ENCODE measurements around the gene IL1R2.
"Not testable (repeated sequence)": the region's sequence is repeated elsewhere in the genome, so short reads cannot be mapped to it uniquely, and the experiment has no call there.

IL1R2 gene

DNA sequence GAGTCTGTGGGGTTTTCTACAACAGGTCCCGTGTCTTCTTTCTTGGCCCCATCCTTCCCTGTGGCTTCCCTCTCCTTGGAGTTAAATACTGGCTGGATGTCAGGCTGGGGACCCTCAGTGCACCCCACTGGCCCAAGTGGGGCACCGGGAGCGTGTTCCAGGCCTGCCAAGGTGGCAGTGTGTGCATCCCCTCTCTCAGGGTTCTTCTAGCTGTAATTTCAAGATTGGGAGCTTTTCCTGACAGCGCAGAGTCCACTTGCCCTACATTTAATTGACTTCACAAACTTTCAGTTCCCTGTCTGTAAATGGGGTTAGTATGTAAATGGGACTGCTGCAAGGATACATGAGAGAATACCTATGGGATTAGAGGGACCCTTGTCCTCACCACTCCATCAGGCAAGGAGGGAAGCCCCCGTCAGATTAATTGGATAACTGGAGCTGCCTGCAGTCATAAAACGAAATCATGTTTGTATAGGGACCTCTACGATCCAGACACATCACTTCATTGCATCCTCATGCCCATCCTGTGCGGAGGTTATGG lies 66.6 kb downstream of the IL1R2 start:
- H3K4me3 ChIP-seq (ENCODE audit: low read depth, low read length) = no peak overlapping the region

DNA sequence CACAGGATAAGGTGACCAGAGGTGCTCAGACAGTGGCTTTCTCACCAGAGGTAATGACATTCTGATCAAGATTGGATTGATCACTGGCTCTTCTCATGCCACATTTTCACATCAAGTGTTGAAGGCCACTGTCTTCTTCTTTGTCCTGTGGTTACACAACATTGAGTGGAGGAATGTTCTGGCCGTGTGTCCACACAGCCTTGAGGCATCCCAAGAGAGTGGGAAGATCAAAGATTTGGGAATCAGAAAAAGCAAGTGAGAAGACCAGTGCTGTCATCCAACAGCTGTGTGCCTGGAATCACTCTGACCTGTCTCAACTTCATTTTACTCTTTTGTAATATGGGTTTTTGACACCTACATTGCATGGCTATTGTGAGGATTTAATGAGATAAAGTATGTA lies 67.4 kb downstream of the IL1R2 start:
- no peak overlapping the region for H3K4me3 ChIP-seq (ENCODE audit: low read depth, low read length)

DNA sequence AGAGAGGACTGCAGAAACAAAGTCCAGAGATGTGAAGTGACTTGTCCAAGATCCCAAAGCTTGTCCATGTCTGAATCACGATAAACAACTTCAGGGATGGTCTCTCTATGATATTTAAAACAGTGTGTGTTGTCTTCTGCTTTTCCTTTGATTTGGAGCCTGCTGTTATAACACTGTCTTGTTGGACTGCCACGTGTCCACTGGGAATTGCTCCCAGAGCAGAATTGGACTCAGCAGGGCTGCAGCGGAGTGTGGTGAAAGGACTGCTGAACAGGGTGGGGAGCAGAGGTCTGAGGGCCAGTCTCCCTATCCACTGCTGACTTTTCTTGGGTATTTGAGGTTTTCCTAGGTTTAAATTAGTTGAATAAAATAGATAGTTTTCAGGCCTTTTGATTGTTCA lies 68.3 kb downstream of the IL1R2 start:
- no peak overlapping the region for H3K4me3 ChIP-seq (ENCODE audit: low read depth, low read length)

DNA sequence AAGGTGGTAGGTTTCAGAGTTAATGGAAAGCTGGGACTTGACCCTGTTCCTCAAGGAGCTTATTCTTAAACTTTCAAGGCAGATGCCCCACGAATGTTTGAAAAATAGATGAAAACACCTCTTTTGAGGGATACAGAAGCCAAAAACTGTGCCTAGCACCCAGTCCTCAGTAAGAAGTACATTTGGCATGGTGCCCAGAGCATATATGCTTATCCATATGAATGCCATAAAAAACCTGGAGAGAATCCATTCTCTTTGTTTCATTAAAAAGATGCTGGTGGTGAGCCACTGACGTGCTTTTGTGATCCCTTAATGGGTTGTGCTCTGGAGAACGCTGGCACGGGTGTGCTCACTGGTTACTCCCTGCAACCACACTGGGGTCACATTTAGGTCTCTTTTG lies 69.0 kb downstream of the IL1R2 start:
- no peak overlapping the region for H3K4me3 ChIP-seq (ENCODE audit: low read depth, low read length)

DNA sequence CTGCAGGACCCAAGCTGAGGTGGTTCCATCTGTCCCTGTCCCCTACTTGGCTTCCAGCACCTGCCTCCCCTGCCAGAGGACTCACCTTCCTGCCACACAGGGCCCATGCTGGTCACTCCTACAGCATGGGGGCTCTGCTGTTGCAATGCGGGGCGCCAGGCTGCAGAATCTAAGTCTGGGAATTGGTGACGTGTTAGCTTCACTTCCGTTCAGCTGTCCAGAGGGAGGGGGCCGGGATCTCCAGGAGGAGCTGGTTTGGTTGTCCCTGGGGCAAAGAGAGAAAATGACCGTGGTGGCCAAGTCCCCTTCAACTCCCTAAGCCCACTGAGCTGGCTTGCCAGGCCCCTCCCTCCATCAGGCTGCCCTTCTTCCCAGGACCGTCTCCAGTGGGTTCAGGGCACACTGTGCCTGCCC lies 69.5 kb downstream of the IL1R2 start:
- H3K4me3 ChIP-seq (ENCODE audit: low read depth, low read length) = no peak overlapping the region

DNA sequence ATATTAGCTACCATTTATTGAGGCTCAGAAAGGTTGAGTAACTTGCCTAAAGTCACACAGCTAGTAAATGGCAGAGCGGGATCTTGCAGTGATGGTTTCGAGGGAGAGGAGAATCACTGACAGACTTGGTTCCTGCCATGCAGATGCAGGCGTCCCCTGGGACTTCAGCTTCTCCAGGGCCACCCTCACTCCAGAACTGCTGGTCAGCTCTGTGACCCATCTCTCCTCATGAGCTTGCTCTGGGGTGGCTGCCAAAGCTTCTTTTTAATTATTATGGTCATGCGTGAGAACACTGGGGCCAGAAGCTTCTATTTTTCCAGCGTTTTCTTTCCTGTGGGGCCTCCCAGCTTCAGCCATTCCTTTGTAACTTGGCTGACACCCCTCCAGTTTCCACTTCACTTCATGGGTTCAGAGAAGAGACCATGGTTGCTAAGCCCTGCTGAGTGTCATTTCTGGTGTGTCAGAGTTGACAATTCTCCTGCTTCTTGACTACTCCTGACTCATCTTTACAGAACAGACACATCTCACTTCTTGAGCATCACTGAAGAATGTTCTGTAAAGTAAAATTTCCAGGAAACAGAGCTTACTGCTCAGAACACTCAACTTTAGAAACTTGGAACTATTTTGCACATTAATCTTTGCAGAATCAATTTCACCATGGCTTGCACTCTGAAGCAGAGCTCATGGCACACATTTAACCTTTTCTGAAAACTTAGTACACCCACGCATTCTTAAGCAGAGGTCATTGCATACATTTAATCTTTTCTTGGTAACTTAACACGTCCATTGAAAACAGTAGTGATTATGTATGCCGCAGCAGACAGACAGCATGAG lies 70.4 kb downstream of the IL1R2 start:
- no peak overlapping the region for H3K4me3 ChIP-seq (ENCODE audit: low read depth, low read length)

DNA sequence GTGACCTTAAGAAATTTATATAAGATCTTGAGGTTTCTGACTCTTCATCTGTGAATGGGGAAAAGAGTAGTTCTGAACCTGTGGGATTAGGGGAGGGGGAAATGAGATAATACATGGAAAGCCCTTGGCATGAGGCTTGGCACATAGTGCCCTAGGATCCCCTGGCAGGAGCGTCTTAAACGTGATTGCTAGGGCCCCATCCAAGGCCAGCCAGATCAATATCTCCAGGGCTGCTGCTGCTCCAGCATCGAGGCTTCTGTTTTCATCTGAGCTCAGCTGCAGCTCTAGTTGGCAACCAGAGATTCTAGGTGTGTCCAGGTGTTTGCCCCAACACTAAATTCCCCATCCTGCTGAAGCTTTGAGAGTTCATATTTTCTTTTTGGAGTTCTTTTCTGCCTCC lies 71.0 kb downstream of the IL1R2 start:
- no peak overlapping the region for H3K4me3 ChIP-seq (ENCODE audit: low read depth, low read length)

DNA sequence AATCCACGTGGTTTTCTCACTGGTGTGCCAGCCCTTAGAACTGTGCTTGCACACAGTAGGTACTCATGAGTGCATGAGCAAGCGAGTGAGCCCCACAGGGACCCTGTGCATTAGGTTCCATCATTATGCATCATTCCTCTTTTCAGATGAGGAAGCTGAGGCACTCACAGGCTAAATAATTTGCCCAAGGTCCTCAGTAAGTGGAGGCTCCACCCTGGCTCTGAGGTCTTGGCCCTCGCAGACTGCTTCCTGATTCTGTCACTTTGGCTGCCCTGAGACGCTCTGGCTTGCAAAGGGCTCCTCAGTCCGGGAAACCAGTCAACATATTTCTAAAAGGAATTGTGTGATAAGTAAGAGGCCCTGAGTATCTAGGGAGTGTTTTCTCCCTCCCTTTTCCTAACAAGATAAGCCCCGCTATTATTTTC lies 71.7 kb downstream of the IL1R2 start:
- no peak overlapping the region for H3K4me3 ChIP-seq (ENCODE audit: low read depth, low read length)

DNA sequence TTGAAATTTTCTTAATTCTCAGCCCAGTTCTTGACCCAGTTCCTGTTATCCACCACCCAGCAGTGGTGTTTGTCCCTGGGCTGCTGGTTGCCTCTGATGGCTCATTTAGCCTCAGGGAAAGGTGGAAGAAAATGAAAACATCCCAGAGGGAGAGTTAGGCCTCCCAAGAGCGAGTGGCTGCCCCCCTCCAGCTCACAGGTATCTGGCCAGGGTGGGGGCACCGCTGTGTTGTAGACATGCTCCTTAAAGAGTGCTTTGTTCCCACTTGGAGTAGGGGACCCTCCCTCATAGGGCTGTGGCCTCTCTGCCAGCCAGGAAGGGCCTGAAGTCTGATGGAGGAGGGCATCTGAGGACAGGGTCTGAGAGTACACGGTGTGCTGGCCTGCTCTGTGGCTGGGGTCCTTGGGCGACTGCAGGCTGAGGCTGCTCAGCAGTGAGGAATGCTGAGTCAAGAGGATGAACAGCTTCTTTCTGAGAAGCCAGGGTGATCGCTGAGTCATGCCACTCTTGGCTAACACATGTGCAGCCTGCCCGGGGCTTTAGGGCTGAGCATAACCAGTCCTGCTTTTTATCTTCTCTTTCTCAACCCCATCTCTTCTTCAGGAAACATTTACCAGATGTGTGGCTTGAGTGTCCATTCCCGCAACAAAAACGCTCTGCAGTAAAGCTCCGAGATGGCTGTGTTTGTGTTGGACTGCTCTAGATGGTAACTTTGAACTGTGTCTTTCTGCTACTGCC lies 72.3 kb downstream of the IL1R2 start:
- no peak overlapping the region for H3K4me3 ChIP-seq (ENCODE audit: low read depth, low read length)

DNA sequence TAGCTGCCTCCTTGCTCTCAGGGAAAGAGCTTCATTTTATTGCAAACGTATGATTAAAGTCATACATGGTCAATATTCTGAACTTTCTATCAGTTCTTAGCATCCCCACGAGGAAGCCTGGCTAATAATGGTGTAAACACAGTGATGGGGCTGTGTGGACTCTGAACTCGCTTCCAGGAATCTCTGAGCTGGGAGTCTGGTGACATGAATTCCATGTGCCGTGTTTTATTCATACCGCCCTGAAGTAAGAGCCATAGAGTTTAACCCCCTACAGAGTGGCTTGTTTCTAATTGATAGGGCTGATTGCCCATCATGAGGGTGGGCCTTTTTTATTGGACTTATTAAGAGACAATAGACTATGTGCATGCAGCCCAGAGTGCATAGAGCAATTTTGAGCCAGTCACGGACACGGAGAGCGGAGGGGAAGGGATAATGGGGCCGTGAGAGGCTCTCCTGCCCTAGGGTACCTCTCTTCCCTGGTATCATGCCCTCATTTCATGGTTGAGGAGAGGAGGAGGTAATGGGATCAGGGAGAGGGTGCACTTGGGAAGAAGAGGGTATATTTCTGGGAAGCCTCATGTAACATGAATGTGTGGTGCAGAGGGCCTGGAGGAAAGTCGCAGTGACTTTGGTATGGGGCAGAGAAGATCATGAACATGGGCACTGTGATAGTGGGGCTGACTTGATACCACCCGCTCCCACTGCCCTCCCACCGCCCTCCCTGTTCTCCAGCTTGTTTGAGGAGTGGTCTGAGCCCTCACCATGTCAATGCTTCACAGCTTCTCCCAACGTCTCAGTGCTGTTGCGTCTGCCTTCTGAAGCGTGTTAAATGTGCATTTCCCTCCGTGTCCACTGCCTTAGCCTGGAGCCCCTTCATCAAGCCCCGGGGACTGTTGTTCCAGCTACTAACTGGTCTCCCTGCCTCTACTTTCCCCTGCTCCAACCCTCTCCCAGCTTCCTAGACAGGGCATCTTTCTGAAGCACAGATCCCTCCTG lies 73.2 kb downstream of the IL1R2 start:
- no peak overlapping the region for H3K4me3 ChIP-seq (ENCODE audit: low read depth, low read length)

DNA sequence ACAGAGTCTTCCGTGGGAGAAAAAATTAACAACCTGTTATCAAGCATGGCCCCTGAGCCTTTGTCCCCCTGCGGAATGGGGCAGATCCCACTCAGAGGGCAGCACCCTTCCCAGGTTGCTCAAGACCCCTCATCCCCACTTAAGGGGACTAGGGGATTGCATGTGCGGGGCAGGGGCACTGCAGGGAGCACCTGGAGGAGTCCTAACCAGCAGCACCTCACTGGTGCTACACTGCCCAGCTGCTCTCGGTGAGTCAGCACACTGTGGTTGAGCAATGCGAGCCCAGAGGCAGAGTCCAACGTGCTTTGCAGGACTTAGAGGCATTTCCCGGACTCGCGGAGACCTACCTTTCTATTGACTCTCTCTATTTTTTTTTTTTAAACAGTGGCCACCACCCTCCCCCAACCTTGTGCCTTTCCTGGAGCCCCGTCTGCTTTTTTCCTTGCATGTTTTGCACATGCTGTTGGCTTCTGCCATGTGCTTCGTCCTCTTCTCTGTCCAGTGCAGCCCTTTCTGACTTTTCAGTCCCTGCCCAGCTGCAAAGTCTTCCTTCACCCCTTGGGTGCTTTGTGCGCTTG lies 74.0 kb downstream of the IL1R2 start:
- H3K4me3 ChIP-seq (ENCODE audit: low read depth, low read length) = no peak overlapping the region

DNA sequence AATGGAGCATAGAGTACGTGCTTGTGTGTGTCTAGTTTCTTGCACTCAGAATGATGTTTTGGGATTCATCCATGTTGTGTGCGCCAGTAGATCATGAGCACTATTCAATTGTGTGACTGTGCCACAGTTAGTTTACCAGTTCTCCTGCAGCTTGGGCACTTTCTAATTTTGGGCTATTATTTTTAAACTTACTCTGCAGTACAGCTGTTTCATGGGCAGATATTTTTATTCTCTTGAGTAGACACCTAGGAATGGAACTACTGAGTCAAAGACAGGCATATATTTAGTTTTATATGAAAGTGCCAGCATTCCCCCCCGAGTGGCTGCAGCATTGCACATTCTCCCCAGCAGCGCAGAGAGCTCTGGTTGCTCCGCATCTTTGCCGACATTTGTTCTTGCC lies 74.8 kb downstream of the IL1R2 start:
- no peak overlapping the region for H3K4me3 ChIP-seq (ENCODE audit: low read depth, low read length)

DNA sequence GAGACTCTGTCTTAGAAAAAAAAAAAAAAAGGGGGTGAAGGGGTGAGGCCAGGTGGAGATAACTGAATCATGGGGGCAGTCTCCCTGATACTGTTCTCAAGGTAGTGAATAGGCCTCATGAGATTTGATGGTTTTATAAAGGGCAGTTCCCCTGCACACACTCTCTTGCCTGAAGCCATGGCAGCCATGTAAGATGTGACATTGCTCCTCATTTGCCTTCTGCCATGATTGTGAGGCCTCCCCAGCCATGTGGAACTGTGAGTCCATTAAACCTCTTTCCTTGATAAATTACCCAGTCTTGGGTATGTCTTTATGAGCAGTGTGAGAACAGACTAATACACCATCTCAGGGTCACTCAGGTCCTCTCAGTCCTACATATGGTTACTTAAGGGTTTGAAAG lies 76.4 kb downstream of the IL1R2 start:
- H3K4me3 ChIP-seq (ENCODE audit: low read depth, low read length) = not testable (repeated sequence)

DNA sequence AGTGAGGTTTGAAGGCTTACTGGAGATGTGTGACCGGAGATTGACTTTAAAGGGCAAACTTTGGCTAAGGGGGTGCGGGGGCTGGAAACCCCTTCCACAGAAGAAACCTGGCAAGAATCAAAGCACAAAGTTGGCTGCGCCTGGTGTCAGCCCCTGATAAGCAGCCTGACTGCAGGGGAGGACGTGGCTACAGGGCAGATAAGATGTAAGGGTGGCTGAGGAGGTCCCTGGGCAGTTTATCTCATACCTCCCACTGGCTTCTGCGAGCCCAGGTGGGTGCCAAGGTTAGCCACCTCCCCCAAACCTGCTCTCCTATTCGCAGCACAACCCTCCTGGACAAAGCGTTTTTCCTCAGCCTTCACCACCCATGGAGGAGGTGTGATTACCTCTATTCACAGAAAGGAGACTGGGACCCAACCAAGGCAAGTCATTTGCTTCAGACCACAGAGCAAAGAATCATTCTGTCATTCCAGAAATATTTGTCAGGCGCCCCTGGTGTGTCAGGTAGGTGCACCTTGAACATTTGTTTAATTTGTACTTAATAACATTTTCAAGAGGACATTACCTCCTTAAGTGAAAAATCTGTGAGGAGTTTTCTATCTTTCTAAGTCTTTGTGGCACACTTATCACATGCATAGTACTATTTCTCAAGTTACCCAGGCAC lies 77.7 kb downstream of the IL1R2 start:
- no peak overlapping the region for H3K4me3 ChIP-seq (ENCODE audit: low read depth, low read length)

DNA sequence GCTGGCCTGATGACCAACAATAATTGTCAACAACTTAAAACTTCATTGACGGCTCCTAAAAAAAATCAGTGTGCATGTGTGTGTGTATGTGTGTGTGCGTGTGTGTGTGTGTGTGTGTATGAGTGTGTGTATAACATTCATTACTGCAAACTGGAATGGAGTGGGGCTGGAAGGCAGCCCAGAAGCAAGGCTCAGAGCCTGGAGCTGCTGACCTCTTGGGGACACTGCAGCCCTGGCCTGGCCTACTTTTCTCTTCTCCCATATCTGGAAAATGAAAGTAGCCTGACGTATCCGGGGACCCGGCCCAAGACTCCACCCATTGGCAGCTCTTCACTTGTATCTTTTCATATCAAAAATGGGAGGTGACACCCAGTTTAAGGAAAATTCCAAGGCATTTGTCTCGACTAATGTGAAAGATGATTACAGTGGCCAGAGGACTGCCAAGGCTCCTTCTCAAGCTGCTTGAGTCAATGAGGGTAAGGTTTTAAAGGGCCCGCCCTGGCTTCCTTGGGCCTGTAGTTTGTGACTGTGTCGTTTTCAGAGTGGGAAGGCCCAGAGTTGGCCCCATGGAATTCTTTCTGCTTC lies 78.4 kb downstream of the IL1R2 start:
- no peak overlapping the region for H3K4me3 ChIP-seq (ENCODE audit: low read depth, low read length)

DNA sequence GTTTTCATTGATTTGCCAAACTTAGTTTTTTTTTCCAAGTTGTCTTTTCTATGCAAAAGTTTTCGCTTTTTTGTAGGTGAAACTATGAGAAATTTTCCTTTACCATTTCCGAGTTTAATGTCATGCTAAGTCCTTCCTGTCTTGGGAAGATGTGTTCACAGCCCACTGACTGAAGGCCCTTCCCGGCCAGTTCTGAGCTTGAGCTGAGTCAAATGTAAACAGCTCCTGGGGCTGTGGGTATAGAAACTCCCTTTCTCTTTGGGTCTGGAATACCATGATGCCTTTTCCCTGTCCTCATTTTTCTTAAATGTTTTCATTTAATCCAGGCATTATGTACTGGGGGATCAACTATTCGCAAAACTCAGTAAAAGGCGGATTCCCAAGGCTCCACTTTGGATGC lies 81.0 kb downstream of the IL1R2 start:
- no peak overlapping the region for H3K4me3 ChIP-seq (ENCODE audit: low read depth, low read length)

DNA sequence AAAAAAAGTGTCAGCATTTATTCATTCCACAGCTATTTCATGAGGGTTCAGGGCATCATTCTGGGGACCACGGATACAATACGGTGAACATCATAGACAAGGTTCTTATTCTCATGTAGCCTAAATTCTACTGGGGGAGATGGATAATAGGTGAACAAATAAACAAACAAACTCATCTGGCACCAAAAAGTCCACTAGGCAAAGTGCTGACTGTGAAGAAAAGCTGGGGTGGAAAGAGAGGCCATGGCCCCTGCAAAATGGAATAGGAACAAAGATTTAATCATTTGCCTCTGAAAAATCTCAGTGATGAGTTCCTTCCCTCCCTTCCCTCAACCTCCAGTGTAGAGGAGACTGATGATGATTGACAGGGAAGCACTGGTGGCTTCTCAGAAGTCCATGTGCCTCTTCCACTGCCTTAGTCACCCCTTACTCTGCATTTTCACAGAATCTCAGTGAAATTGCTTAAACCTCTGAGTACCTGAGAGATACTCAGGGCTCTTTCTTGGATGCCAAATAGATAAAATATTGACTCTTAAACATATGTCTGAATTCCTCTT lies 81.5 kb downstream of the IL1R2 start:
- no peak overlapping the region for H3K4me3 ChIP-seq (ENCODE audit: low read depth, low read length)

DNA sequence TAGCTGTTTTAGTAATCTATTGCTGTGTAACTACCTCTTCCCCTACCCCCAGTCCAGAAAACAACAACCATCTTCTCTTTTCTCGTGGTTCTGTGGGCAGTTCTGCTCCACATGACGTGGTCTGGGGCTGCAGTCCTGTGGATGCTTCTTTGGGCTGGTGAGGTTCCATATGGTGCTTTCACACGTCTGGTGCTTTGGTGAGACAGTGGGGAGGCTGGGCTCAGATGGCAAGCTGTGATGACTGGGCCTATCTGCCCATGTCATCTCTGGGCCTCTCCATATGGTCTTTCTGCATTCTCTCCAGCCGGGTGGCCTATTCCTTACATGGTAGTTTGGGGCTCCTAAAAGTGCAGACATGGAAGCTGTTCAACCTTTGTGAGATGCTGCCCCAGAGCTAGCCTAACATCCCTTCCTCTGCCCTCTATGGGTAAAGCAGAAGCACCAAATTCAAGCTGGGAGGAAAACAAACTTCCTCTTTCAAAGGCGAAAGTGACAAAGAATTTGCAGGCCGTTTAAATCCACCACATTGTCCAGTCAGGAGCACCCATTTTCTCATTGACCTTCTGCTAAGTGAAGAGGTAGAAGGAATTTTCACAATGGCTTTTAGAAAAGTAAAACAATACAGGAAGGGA lies 82.5 kb downstream of the IL1R2 start:
- H3K4me3 ChIP-seq (ENCODE audit: low read depth, low read length) = no peak overlapping the region

DNA sequence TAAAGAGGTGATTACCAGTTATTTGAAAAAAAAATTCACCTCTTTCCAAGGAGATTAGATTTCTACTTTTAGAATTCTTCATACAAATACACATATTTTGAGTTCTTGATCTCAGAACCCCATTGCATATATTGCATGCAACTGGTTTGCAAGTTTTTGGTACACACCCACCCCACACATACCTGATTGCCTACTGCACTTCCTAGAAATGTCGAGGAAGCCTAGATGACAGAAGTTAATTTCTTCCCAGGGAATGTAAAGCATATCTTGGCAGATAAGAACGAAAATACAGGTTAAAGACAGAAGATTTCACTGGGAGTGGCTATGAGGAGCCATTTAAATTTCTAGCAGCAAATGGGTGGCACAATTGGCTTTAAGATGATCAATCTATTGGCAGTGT lies 83.7 kb downstream of the IL1R2 start:
- H3K4me3 ChIP-seq (ENCODE audit: low read depth, low read length) = no peak overlapping the region

All from iPS-11a (cell line).